GM19043 (cell line): ENCODE data around the gene PNN.
"Not testable (repeated sequence)": the region's sequence is repeated elsewhere in the genome, so short reads cannot be mapped to it uniquely, and the experiment has no call there.

Experiments
- ATAC-seq: cut with Tn5 transposase; IDR thresholded peaks from one replicate; pipeline ENCODE4 v1.9.1; 2021; ENCODE audit warnings: low read depth; ENCODE audit not compliant: unreplicated experiment

Gene PNN

GRCh38 chr14:39174560-39175444 lies at the start of gene PNN:
Gene PNN (plus strand): TSS chr14:39175254. CDS start chr14:39175280, 26 bp downstream.
- ATAC-seq = peak; percentile 86

- ATAC-seq = not testable (repeated sequence)
These were observed 37.2 kb upstream of the PNN start for GRCh38 chr14:39137835-39138234.

GRCh38 chr14:39138440-39138839 lies 36.6 kb upstream of the PNN start:
- no peak for ATAC-seq

- ATAC-seq = no peak
These were observed 34.9 kb upstream of the PNN start for GRCh38 chr14:39140170-39140569.

GRCh38 chr14:39141623-39142022 lies 33.4 kb upstream of the PNN start:
- ATAC-seq = not testable (repeated sequence)

- not testable (repeated sequence) for ATAC-seq
These were observed 31.8 kb upstream of the PNN start for GRCh38 chr14:39143226-39143625.

- no peak for ATAC-seq
These were observed 29.6 kb upstream of the PNN start for GRCh38 chr14:39145266-39145966.

- no peak for ATAC-seq
These were observed 20.4 kb upstream of the PNN start for GRCh38 chr14:39154594-39155189.

GRCh38 chr14:39157491-39157890 lies 17.6 kb upstream of the PNN start:
- no peak for ATAC-seq

- ATAC-seq = no peak
These were observed 16.7 kb upstream of the PNN start for GRCh38 chr14:39158222-39158858.

- no peak for ATAC-seq
These were observed 14.6 kb upstream of the PNN start for GRCh38 chr14:39160494-39160893.

GRCh38 chr14:39167797-39168320 lies 7.2 kb upstream of the PNN start:
- not testable (repeated sequence) for ATAC-seq

- no peak for ATAC-seq
These were observed 6.5 kb upstream of the PNN start for GRCh38 chr14:39168591-39168990.

- ATAC-seq = peak; percentile 8
These were observed 5.5 kb upstream of the PNN start for GRCh38 chr14:39169541-39169900.

GRCh38 chr14:39173198-39173597 lies 1.9 kb upstream of the PNN start:
- no peak for ATAC-seq

- ATAC-seq = no peak
These were observed 600 bp downstream of the PNN start for GRCh38 chr14:39175445-39176262.

GRCh38 chr14:39176263-39177167 lies 1.5 kb downstream of the PNN start:
- no peak for ATAC-seq

GRCh38 chr14:39177168-39177545 lies 2.1 kb downstream of the PNN start:
- ATAC-seq = no peak

GRCh38 chr14:39179042-39179441 lies 4.0 kb downstream of the PNN start:
- no peak for ATAC-seq
